ENCODE results near the gene ANKRD22.

ANKRD22 gene

DNA sequence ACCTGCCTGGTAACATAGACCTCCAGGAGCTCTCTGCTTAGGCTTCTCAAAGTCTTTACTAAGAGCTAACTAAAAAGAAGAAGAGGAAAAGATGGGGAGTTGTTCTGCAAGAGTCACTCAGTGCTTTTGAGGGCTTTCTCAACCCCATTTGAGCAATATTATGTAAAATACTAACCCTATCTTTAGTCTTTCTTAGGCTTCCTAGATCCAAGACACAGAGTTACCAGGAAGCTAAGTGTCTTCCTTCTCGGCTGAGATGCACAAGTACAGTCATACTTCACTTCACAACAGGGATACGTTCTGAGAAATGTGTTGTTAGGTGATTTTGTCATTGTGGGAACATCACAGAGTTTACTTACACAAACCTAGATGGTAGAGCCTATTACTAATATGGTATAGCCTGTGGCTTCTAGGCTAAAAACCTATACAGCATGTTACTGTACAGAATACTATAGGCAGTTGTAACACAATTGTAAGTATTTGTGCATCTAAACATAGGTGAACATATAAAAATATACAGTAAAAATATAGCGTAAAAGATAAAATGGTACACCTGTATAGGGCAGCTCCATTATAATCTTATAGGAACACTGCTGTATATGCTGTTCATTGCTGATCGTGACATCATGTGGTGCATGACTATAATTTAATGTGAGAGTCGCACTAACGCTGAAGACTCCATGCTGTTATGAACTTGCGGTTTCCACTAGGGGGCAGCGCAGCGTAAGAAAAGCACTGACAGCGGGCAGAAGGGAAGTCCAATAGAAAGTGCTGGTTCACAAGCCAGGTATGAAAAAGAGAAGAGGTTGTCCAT is 16.3 kb downstream of the ANKRD22 start:
- DNase-seq, result peak; percentile 26

DNA sequence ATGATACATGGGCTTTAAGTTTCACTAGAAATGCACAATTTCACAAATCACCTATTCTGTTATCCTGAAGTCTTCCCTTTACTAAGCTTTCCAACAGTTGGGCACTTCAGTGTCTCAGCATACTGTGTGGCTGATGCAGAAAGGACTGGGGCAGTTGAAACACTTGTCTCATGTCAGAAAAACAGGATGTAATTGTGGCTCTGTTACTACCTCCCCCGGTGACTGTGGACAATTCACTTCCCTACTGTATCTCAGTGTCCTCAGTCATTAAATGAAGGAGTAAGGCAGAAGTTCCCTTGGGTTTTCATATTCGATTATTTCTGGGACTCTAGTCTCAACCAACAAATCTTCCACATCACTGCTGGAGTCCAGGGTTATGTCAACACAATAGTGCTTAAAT is 17.9 kb downstream of the ANKRD22 start:
- DNase-seq, result no peak

DNA sequence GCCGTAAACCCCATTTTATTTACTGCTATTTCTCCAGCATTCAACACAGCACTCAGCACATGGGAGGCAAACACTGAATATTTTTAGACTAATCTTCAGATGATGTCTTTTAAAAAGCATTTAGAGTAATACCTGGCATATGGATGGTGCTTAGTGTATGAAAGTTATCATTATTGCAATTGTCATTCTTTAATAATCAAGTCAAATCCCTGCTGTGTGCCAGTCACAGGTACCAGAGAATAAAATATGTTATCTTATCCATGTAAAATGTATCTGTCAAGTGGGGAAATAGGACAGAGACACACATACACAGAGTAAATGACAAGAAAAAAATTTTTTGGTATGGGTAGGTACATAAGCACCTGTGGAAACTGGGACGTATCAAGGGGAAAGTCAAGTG is 18.5 kb downstream of the ANKRD22 start:
- DNase-seq, result no peak

DNA sequence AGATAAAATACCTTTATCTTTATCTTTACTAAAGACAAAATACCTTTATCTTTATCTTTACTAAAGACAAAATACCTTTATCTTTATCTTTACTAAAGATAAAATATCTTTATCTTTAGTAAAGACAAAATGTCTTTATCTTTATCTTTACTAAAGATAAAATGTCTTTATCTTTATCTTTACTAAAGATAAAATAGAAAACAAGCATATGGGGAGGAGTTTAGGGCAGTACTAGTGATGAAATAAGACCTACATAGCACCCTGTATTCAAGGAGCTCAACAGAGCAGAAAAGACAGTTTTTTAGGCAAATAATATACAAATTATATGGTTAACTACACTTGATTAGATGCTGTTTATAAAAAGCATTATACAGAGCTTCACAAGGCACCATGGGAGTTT is 19.3 kb downstream of the ANKRD22 start:
- no peak for DNase-seq

DNA sequence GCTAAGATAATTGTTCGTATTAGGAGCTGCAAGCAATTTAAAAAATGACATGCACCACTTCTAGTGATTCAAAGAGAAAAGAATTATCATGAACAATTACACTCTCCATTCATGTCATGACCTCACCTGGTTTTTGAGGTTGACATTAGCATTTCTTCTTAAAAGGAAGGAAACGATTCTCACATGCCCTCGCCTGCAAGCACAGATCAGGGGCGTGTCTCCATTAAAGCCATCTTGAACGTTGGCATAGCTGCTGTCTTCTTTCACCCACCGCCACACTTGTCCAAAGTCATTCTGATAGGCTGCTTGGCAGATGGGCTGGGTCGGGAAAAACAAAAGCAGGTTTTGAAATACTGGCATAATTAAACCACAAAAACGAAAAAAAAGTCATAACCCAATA is 19.9 kb downstream of the ANKRD22 start:
- DNase-seq, result no peak

DNA sequence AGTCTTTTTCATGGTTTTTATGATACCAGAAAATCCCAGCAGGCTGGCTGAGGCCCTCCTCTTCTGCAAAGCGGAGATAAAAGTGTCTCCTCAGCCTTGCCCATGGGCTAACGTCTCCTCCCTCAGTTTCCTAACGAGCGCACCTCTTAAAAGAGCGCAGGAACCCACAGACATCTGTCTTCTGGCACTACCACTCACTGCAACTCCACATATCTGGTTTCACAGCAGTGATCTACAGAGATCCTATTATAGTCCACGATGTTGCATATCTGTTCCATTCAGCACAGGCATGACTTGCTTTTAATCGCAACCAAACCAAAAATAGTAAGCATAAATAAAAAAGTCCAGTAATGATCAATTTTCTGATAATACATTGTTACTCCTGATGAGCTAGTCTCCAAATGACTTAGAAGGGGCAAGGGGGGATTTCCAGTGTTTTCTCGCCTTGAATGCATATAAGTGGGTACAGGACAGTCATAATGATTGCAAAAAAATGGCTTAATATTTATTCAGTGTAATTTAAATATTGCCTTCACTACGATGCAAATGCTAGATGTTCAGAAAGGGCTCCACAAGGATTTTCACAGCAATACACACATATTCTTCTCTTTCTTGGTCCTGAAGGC is 20.9 kb downstream of the ANKRD22 start:
- no peak for DNase-seq

DNA sequence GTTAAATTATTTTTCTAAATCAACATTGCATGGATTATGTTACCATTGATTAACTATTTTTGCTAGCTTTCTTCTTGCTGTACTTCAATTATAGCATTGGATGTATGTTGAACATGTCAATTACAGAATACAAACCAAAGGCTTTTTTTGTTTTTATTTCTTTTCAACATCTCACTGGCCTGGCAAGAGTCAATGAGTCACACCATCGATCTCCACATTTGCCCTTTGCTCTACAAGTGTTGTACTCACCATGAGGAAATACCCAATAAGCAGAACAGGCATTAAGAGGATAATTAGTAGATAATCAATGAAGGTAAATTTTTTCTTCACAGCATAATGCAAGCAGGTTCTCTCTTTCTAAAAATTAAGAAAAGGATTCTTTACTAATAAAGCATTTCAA is 23.3 kb downstream of the ANKRD22 start:
- DNase-seq, result no peak

DNA sequence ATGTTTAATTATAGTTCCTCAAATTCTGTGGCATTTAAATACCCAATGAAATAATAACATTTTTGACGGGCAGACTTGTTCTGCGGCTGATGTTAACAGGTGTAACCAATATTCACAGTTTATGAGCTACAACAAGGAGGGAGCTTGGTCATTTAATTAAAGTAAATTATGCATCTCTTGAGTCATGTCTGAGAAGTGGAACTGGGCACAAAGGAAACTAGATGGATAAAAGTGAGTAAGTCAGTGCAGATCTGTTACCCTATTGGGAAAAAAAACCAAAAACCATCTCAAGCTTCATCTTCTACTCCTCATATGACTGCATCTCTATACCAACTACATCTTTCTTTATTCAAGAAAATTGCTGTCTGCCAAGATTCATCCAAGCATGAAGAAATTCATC is 24.0 kb downstream of the ANKRD22 start:
- no peak for DNase-seq

DNA sequence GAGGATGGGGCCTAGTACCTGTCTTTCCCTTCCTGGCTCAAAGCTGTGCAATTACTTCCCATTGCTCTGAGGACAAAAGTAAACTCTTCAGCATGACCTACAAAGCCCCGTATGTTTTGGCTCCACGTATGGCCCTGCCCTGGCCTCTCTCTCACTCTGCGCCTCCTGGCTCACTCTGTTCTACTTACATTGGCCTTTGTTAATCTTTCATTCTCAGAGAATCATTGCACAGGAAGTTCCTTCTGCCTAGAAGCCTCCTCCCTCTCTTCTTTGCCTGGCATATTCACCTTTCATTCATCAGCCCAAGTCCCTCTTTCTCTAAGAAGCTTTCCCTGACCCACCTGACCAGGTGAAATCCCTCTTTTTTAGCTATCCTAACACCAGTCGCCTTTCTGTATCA is 25.3 kb downstream of the ANKRD22 start:
- no peak for DNase-seq

DNA sequence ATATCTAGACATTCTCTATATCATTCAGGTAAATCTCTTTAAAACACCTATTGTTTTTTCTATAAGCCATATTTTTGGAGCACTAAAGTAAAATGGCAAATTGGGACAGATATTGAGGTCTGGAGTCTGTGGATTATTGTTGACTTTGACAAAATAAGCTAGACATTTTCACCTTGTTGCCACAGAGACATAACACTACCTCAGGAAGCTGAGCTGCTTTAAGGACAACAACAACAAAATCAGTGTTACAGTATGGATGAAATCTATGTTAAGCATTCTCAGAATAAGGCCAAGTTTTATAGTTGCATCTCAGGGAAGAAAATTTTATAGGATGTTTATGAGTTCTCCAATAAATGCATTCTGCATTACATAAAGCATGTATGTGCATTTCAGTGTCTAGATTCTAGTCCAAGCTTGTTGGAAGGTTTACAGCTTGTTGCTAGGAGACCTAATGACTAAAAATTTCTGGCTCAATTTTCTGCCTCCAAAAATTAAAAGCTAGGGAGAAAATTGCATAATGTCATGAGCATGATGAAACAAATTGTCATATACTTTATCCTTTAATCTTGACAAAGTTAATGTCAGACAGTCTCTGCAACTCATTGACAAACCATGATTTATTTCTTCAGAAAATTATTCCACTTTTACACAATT is 30.8 kb downstream of the ANKRD22 start:
- DNase-seq, result no peak

DNA sequence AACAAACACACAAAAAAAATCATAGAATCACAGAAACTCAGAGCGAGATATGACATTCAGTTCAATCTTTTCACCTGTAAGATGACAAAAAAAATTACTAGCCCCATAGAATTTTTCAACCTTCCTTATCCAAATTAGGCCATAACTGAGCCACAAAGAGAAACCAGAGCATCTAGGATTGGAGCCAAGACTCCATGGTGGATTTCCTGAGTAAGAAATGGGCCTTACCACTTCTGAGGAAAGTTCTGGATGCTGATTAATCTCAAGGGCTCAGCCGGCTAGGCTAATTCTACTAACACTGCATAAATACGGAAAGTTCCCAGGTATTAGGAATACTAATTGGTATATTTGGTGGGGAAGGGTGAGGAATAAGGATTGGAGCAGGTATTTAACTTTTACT is 32.4 kb downstream of the ANKRD22 start:
- no peak for DNase-seq

DNA sequence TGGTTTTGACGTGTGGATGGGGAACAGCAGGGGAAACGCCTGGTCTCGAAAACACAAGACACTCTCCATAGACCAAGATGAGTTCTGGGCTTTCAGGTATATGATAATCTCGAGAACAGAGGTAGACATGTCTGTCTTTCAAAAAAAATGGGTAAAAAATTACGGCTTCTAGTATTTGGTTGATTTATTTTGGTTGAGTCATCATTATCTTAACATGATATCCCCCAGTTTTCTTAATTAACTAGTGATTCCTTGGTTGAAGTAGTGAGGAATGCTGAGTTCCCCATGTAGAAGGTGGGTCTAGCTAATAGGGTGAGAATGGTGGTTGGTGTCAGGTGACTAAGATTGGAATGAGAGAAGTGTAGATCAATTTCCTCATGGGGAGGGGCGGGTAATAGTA is 38.4 kb downstream of the ANKRD22 start:
- no peak for DNase-seq

DNA sequence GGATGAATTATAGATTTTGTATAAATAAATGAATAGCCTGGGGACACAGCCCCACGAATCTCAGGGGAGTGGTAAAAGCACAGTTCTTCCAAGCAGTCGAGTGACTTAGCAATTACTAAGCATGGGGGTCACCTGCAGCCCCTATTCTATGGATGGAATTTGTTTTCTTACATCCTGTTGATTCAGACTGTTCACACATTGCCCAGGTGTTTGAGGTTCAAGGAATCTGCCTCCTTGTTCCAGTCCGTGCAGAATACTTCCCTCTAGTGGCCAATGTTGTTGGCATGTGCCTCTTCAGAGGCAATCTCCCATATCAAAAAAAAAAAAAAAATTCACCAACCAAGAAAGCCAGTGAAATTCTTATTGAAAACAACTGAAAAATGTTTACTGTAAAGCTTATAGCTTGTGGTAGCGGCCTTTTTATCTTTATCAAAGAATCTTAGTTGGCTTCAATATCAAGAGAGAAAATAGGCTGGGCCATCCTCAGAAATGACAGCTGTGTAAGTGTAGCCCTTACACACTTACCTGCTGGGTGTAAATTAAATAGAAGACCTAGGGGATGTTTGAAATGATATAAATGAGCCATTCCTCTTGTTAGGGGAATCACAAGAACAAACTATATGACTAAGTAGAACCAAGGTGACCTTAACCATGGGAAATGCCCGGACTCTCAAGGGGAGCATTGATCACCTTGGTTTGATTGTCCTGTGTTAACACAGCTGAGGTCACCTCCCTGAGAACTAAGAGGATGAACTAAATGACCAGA is 41.3 kb downstream of the ANKRD22 start:
- peak; percentile 54 for DNase-seq

DNA sequence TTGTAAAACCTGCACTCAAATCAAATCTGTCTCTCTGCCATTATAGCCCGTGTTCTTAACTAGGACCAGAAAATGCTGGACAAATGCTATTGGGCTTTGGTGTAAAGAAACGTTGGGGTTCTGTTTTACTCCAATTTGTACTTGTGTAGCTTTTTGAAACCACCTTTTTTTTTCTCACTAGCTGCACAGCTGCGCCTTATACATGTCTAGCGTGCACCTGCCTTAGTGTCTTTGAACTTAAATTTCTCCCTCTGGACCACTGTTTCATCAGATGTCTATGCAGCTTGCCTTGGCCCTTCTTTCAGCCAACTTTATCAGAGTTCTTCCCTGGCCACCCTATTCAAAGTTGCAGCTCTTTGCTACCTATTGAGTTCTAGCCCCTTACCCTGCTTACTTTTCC is 42.0 kb downstream of the ANKRD22 start:
- DNase-seq, result no peak

DNA sequence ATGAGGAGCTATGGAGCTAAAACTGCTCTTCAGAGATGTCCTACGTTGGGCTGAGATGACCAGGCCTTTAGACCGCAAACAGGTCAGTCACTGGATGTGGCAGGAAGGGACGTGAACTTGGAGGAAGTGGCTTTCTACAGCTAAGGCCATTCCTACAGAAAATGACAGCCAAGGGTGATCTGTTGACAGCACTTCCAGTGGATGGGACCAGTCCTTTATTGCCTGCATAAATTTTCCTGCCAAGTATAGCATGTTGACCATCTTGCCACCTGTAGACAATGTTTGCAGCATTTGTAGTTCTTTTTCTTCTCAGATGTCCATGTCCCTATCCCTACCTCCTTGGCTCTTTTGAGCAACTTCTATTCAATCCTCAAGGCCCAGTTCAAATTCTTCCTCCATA is 45.7 kb downstream of the ANKRD22 start:
- DNase-seq, result no peak

DNA sequence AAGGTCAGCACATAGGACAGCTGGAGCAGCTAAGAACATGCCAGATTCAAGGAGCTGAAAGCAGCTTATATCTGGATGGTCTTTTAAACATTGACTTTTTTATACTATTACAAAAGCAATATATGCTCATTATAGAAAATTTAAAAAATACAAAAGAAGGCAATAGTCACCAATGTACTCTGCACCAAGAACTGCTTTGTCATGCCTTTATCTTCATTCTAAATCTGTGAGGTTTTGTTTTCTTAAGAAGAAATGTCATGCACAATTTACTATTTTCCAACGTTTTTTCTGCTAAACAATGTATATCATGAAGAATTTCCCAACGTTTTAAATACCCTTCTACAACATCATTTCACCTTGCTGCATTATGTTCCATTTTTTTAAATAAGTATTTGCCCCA is 46.3 kb downstream of the ANKRD22 start:
- no peak for DNase-seq

DNA sequence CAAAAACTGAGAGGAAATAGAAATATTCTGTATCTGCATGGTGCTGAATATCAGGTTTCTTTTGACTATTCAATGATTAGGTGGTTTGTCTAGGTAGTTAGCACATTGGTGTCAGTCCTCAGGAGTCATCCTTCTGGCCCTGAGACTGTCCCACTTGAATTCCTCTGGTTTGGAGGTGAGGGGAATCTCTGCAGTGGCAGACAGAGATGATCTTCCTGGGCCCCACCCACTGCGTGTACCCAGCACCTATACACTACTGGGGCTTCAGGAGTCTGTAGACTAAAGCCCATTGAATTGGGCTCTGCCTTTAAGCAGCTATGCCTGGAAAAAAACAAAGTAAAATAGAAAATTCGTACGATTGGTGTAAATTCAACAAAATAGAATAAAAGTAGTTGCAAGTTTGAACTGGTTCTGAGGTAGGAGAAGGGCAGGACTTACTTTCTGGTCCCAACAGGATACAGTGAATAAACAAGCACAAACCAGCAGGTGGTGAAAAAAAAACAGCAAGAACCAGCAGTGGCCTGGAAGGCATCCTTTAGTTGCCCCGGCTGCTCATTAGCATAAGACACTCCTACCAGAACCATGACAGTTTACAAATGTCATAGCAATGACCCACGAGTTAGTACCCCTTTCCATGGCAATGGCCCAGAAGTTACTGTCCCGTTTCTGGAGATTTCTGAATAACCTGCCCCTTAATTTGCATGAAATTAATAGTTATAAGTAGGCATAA is 47.4 kb downstream of the ANKRD22 start:
- no peak for DNase-seq

DNA sequence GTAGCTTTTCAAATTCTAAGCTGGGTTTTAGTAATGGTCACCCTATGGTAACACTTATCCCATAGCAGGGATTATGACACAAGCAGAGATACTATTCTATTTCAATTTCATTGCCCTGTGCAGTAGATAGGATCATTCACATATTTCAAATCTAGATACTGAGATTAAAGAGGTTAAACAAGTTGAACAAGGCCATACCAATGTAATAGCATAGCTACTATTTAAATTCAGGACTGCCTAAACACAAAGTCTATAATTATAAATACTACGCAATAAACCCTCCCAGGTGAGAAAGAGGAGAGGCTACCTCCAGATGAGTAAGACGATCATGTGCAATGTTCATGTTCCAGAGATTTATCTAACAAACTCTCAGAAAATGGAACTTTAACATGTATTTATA is 48.0 kb downstream of the ANKRD22 start:
- DNase-seq, result no peak

DNA sequence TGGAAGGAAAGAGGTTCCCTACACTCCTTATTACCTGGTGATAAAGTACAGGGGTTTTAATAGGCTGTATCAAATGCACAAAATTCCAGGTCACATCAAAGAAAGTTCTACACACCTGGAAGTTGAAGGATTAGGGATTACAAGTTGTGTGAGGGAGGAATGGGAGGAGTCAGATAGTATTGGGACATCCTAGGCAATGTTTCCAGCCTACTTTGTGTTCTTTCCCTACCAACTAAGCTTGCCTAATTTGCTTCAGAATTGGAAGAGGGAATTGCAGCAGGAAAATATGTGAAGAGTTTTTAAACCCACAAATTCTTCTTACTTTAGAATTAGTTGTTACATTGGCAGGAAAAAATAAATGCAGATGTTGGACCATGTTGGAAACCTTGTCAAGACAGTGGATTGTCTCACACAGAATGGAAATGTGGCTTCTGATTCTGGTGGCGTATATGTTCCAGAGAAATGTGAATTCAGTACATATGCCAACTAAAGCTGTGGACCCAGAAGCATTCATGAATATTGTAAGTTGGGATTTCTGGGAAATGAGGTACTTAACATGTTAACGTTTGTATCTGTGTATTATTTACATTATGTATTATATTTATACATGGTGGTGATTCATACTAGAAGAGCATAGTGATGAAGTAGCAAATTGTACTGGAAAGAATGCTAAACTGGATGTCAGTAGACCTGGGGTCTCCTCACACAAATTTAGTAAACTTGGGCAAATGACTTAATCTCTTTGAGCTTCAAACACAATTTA is 48.9 kb downstream of the ANKRD22 start, which contains the start of gene LIPM:
TSS of gene LIPM (plus strand) at position 208 of the 763 bp plus-strand sequence. CDS start at position 375, 167 bp downstream.
- DNase-seq, result no peak

DNA sequence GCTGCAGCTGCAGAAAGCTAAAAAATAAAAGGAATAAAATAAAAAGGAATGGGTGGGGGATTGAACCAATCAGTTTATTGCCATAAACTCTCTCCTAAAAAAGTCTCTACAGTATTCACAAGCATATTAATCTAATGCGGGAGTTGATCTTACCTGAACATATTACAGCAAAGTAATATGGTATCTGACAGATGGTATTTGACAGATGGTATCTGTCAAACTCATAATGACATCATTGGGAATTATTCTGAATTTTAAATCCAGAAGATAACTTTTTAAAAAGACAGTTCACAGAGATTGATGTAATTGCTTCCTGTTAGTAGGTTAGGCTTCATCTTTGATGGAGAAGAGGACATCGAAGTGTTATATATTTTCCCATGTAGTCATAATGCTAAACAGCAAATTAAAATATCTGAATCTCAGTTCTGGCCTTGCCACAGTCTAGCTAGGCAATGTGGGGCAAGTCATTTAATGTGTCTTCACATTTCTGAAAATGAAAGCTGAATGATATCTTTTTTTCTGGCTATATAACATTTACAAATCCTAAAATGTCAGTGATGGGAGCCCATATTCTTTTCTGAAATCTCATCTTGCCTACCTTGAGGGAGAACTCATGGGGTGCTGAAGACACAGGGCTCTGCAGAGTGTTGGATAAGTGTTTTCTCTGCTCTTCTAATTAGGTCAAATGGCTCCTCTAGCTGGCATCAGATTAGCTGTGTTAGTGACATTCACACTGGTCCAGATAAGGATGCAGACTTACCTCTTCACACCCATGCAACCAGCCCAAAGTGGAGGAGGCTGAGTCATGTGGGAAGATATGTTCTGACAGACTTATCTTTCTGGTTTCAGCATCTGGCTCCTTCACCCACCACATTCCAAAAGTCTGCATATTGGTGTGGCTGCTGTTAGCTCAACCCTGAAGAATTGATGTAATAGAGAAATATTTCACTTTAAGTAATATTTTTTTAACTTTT is 51.2 kb downstream of the ANKRD22 start:
- DNase-seq, result no peak

DNA sequence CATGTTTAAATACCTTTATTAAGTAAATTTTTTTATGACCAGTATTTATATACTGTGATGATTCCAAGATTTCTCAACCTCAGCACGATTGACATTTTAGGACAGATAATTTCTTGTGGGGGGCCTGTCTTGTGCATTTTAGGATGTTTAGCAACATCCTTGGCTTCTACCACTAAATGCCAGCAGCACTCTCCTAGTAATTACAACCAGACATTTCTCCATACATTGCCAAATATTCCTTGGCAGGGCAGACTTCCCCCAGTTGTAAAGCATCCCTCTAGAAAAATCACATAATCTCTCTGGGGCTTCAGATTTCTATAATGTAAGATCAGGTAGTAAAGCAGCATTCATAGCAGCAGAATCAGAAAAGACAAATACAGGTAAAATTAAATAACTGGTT is 56.9 kb downstream of the ANKRD22 start:
- DNase-seq, result no peak
